OCI-LY3 (cell line): ENCODE measurements around the gene BORCS5.
A peak's percentile ranks its signal among the peaks of the same experiment; 100 is the strongest.
"Not testable (repeated sequence)": the region's sequence is repeated elsewhere in the genome, so short reads cannot be mapped to it uniquely, and the experiment has no call there.

ENCODE experiments used
- H2AFZ ChIP-seq: fragments of 200-600, 300-600 bp; shearing (Covaris generic); 2 replicates; pipeline ENCODE4 v1.6.0; 2014; ENCODE audit warnings: antibody characterized with exemption, low read depth, low read length
- H3K27ac ChIP-seq: fragments of 200-600, 300-600 bp; sonication (generic); 2 replicates; pipeline ENCODE4 v1.5.1; 2014; ENCODE audit warnings: mild to moderate bottlenecking, low read length, moderate library complexity, mixed read lengths
- H3K27me3 ChIP-seq: fragments of 200-600, 300-600 bp; sonication (generic); 2 replicates; pipeline ENCODE4 v1.6.1; 2014; ENCODE audit warnings: low read depth, low read length, mixed read lengths
- H3K36me3 ChIP-seq: fragments of 200-600, 300-600 bp; sonication (generic); replicated peaks from 2 replicates; pipeline ENCODE3; 2014; ENCODE audit warnings: low read depth, low read length, mixed read lengths
- H3K4me1 ChIP-seq: fragments of 300-600, 200-600 bp; sonication (generic); 2 replicates; pipeline ENCODE4 v1.6.1; 2014; ENCODE audit warnings: low read length, mixed read lengths
- H3K4me2 ChIP-seq: fragments of 200-600, 300-600 bp; sonication (generic); 2 replicates; pipeline ENCODE4 v1.6.1; 2014; ENCODE audit warnings: low read length, mixed read lengths
- H3K4me3 ChIP-seq: fragments of 300-600, 200-600 bp; sonication (generic); 2 replicates; pipeline ENCODE4 v1.5.1; 2014; ENCODE audit warnings: antibody characterized with exemption, mild to moderate bottlenecking, low read length, moderate library complexity
- H3K79me2 ChIP-seq: fragments of 300-600, 200-600 bp; shearing (Covaris generic); 2 replicates; pipeline ENCODE4 v1.6.1; 2014; ENCODE audit warnings: mild to moderate bottlenecking, low read length, mixed read lengths
- H3K9ac ChIP-seq: fragments of 300-600, 200-600 bp; shearing (Covaris generic); 2 replicates; pipeline ENCODE4 v1.6.0; 2014; ENCODE audit warnings: mild to moderate bottlenecking, low read length, moderate library complexity
- H3K9me3 ChIP-seq: fragments of 200-600, 300-600 bp; shearing (Covaris generic); 2 replicates; pipeline ENCODE4 v1.6.1; 2014; ENCODE audit warnings: low read length, mixed read lengths; ENCODE audit not compliant: insufficient read depth
- H4K20me1 ChIP-seq: fragments of 200-600, 300-600 bp; sonication (generic); 2 replicates; pipeline ENCODE4 v1.6.1; 2016; ENCODE audit warnings: low read length, mixed read lengths; ENCODE audit not compliant: insufficient read depth
- EZH2phosphoT487 ChIP-seq: fragments of 200-600 bp; shearing (Covaris generic); IDR thresholded peaks from 2 replicates; pipeline ENCODE4 v1.6.1; 2018; ENCODE audit warnings: antibody characterized with exemption, mixed run types, low read depth
- TF ChIP-seq, protein P1 (sequence below): fragments of 200-600, 300-600 bp; sonication (generic); IDR thresholded peaks from 2 replicates; pipeline ENCODE4 v1.5.1; 2014; ENCODE audit warnings: antibody characterized with exemption, low read length, low read depth

BORCS5 gene

DNA sequence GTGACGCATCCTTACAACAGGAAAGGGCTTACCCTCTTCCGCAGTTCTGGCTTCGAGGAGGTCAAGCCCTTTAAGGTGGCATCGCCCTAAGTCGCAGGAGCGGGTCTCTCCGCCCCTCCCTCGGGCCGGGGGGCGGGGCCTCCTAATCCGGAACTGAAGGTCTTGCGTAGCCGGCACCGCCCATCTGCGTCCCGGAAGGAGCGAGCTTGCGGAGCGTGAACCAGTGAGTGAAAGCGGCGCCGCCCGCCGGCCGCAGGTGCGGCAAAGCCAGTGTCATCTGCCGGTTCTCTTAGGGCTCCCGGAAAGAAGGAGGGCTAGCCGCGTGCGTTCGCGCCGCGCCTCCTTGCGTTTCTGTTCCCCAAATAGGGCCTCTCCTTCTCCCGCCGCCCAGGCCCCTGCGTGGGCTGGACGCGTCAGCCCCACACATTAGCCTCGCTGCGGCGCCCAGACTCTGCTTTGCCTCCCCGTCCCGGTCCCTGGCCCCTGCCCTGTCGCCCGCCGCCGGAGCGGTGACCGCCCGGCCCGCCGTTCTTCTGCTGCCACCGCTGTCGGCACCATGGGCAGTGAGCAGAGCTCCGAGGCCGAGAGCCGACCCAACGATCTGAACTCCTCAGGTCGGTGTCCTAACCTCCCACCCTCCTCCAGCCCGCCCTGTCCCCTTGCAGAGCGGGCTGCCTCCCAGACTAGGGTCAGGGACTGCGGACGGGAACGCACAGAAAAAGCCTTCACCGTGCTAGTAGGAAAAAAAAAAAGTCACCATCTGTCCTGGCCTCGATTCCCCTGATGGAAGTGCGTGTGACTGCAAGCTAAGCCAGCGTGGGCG lies at the start of gene BORCS5:
BORCS5 (plus strand) TSS at position 183 of the 823 bp plus-strand sequence; CDS start at position 557, 374 bp downstream.
- Histone ChIP-seq H3K9me3 (no peaks in the 10 kb centered on the region), H3K4me3 (peak within 1 kb of the TSS; percentile 89), H3K36me3 (no peaks in the 10 kb centered on the region), H2AFZ (peak within 1 kb of the TSS; percentile 90), H4K20me1 (no peaks in the 10 kb centered on the region), H3K79me2 (peaks cover 23% of the 10 kb centered on the region), H3K4me1 (peaks cover 13% of the 10 kb centered on the region), H3K27ac (peak within 1 kb of the TSS; percentile 86), H3K4me2 (peak within 1 kb of the TSS; percentile 86), H3K27me3 (no peaks in the 10 kb centered on the region), H3K9ac (peak within 1 kb of the TSS; percentile 92)
- TF ChIP-seq EZH2phosphoT487 = no peak
- TF ChIP-seq, protein P1, sequence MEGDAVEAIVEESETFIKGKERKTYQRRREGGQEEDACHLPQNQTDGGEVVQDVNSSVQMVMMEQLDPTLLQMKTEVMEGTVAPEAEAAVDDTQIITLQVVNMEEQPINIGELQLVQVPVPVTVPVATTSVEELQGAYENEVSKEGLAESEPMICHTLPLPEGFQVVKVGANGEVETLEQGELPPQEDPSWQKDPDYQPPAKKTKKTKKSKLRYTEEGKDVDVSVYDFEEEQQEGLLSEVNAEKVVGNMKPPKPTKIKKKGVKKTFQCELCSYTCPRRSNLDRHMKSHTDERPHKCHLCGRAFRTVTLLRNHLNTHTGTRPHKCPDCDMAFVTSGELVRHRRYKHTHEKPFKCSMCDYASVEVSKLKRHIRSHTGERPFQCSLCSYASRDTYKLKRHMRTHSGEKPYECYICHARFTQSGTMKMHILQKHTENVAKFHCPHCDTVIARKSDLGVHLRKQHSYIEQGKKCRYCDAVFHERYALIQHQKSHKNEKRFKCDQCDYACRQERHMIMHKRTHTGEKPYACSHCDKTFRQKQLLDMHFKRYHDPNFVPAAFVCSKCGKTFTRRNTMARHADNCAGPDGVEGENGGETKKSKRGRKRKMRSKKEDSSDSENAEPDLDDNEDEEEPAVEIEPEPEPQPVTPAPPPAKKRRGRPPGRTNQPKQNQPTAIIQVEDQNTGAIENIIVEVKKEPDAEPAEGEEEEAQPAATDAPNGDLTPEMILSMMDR = 0 out of 2 replicates have a peak, but pooled peaks have one; percentile 15

GRCh38 chr12:12310695-12311094 lies 46.2 kb upstream of the BORCS5 start:
- H3K9ac ChIP-seq, H3K9me3 ChIP-seq, H3K4me1 ChIP-seq, H3K4me2 ChIP-seq, H3K27me3 ChIP-seq, H3K79me2 ChIP-seq, H3K4me3 ChIP-seq, H4K20me1 ChIP-seq, H3K36me3 ChIP-seq, H3K27ac ChIP-seq, H2AFZ ChIP-seq: not testable (repeated sequence)

DNA sequence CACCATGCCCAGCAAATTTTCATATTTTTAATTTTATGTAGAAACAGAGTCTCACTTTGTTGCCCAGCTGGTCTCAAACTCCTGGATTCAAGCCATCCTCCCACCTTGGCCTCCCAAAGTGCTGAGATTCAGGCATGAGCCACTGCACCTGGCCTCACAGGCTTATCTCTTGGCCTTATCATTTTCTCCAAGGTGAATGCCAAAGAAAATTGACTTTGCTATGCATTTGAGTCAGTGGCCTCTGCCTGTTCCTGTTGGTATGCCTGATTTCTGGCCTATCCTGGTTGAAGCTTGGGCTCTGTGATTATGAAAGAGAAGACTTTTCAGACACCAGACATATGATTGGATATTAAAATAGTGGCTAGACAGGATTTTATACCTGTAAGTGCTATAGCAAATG lies 41.0 kb upstream of the BORCS5 start:
- no peak for TF ChIP-seq EZH2phosphoT487
- TF ChIP-seq, protein P1 = no peak
- Histone ChIP-seq H3K4me3 (no peak overlapping the region), H2AFZ (no peak overlapping the region), H3K27me3 (no peaks in the 10 kb centered on the region), H3K36me3 (no peaks in the 10 kb centered on the region), H4K20me1 (no peaks in the 10 kb centered on the region), H3K9ac (no peak overlapping the region), H3K79me2 (no peaks in the 10 kb centered on the region), H3K4me1 (no peaks in the 10 kb centered on the region), H3K9me3 (no peaks in the 10 kb centered on the region), H3K27ac (no peak overlapping the region), H3K4me2 (no peak overlapping the region)

DNA sequence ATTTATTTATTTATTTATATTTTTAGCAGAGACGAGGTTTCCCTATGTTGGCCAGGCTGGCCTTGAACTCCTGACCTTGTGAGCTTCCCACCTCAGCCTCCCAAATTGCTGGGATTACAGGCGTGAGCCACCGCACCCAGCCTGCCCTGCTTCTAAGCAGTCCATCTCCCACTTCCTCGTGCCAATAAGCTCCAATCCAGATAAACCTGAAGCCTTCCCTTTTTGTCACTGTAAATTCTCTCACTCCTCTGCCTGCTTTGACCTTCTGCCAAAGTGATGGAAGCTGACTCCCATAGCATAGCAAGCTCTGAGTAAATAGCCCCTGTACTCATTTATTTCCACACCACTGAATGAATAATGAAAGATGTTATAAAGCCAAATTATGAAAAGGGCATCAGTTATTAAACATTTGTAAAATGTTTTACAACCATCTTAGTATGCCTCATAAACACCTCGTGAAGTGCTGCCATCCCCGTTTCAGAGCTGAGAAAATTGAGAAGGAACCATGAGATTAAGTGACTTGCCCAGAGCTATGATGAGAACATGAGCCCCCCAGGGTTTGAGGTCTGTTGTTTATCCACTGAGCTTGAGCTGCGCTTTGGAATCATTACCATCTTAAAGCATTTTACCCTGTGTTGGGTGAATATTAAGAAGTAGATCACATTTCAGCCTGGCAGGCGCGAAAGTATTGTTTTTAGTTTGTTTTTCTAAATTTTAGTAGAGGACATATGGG lies 37.3 kb upstream of the BORCS5 start:
- TF ChIP-seq EZH2phosphoT487 = no peak
- TF ChIP-seq, protein P1 = no peak
- no peaks in the 10 kb centered on the region for H3K36me3 ChIP-seq
- H3K4me3 ChIP-seq = no peak overlapping the region
- no peaks in the 10 kb centered on the region for H4K20me1 ChIP-seq
- H3K4me2 ChIP-seq = no peak overlapping the region
- no peaks in the 10 kb centered on the region for H3K79me2 ChIP-seq
- H3K4me1 ChIP-seq = no peaks in the 10 kb centered on the region
- no peaks in the 10 kb centered on the region for H3K9me3 ChIP-seq
- peaks cover 5% of the 10 kb centered on the region; the same call in 1 of the 2 replicates for H3K27me3 ChIP-seq
- H3K9ac ChIP-seq = no peak overlapping the region
- H2AFZ ChIP-seq = no peak overlapping the region
- H3K27ac ChIP-seq = no peak overlapping the region
